Gastroesophageal sphincter (tissue), 4 donors: ENCODE measurements around the gene HDDC2. TPM values are rescaled to one million over a fixed set of nuclear protein-coding genes. Genes with fewer than 3 reads are reported as not detected.

Source experiments
- ATAC-seq: fragments of 150-250 bp; one replicate; pipeline ENCODE4 v1.9.1; 2016; ENCODE audit warnings: mild to moderate bottlenecking, moderate library complexity
- H3K27ac ChIP-seq, 4 donors: fragments of 200-600 bp; sonication (generic) in 3 of 4; 1 replicate in 3 of 4; 2 replicates in 1 of 4; pipeline ENCODE4 v1.5.1; 2016 to 2019
- H3K27me3 ChIP-seq: fragments of 200-600 bp; sonication (generic); one replicate; pipeline ENCODE4 v1.5.1; 2019
- H3K36me3 ChIP-seq, 2 donors: fragments of 200-600 bp; sonication (generic); one replicate each; pipeline ENCODE4 v1.5.1; 2019; ENCODE audit warnings: control low read depth in 1 of 2
- H3K4me1 ChIP-seq, 3 donors: fragments of 200-600 bp; sonication (generic); 1 replicate in 2 of 3; 2 replicates in 1 of 3; pipeline ENCODE4 v1.5.1; 2016 to 2019; ENCODE audit warnings: control low read depth in 2 of 3
- H3K4me3 ChIP-seq, 2 donors: fragments of 200-600 bp; sonication (generic); one replicate each; pipeline ENCODE4 v1.5.1; 2019; ENCODE audit warnings: mild to moderate bottlenecking in 1 of 2, moderate library complexity in 1 of 2
- H3K9me3 ChIP-seq, 3 donors: fragments of 200-600 bp; sonication (generic); one replicate each; pipeline ENCODE4 v1.5.1; 2017 to 2019; ENCODE audit warnings: control low read depth in 2 of 3
- EP300 ChIP-seq: sonication (generic); formaldehyde crosslinking; IDR thresholded peaks from one replicate; pipeline ENCODE4 v1.6.1; 2017; ENCODE audit warnings: antibody characterized with exemption, mild to moderate bottlenecking
- POLR2A ChIP-seq, 2 donors: fragments of 450-650 bp; IDR thresholded peaks; one replicate each; pipeline ENCODE4 v1.6.1; 2017; ENCODE audit warnings: antibody characterized with exemption in 2 of 2, mild to moderate bottlenecking in 2 of 2, moderate library complexity in 1 of 2
- POLR2AphosphoS5 ChIP-seq: sonication (generic); formaldehyde crosslinking; IDR thresholded peaks from one replicate; pipeline ENCODE4 v1.6.1; 2017; ENCODE audit warnings: antibody characterized with exemption
- WGBS, 2 donors: methylation state at CpG; one replicate each; pipeline ENCODE4 v1.1.5; 2018; ENCODE audit warnings: low coverage in 1 of 2; 5-methylcytosine and 5-hydroxymethylcytosine counted together
- total RNA-seq, 4 donors: library from RNA; depleted of rRNA; stranded (reverse); fragments of >200 nt; gene quantifications; one replicate each; pipeline ENCODE4 v1.1.0, GENCODE V29; 2016
- TF ChIP-seq, protein P1 (sequence below), 4 experiments: fragments of 200-600 bp in 2 of 4; fragments of 450-650 bp in 2 of 4; sonication (generic) in 1 of 4; IDR thresholded peaks; one replicate each; pipeline ENCODE4 v1.5.1; 2017 to 2019; ENCODE audit warnings: antibody characterized with exemption in 4 of 4, mild to moderate bottlenecking in 2 of 4, moderate library complexity in 2 of 4

HDDC2 gene
- total RNA-seq, 4 donors from 2014 or later, result 30.9 to 48.9 (median 47.9) TPM

DNA sequence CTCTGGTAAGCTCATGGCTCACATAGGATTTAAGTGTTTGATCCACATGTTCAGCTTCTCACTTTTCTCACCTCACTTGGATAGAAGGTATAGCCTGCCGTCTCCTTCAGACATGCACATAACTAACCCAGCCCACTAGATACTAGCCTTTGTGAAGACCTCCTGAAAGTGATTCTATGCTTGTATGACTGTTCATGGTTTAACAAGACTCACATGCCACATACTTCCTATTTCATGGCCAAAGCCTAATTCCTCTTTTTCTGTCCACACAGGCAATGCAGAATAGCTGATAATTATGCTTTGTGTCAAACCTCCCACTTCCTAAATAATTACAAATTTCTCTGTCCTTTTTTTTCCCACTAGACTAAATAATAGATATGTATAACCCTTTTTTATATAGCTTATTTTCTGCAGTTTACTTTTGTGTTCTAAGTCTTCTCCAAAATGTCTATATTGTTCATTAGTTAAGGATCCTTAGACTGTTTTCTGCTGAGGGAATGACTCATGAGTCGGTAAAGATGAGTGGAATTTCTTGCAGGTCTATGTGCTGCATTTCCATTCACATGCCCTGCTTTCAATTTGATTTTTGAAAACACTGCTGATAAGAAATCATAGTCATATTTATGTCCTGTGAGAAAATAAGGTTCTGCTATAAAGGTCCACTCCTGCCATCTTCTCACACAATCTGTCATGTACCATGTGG is 43.0 kb downstream of the HDDC2 start:
- ATAC-seq, result no peak
- Histone ChIP-seq H3K27ac (no peak overlapping the region), H3K36me3 (no peaks in the 10 kb centered on the region), H3K9me3 (no peaks in the 10 kb centered on the region), H3K4me1 (peaks cover 0 to 4% (median 0%) of the 10 kb centered on the region in 3 donors), H3K27me3 (no peaks in the 10 kb centered on the region), H3K4me3 (no peak overlapping the region)
- TF ChIP-seq POLR2A (IDR thresholded peaks at IDR 0.05) (no peak), POLR2AphosphoS5 (no peak), EP300 (no peak)
- TF ChIP-seq, protein P1, sequence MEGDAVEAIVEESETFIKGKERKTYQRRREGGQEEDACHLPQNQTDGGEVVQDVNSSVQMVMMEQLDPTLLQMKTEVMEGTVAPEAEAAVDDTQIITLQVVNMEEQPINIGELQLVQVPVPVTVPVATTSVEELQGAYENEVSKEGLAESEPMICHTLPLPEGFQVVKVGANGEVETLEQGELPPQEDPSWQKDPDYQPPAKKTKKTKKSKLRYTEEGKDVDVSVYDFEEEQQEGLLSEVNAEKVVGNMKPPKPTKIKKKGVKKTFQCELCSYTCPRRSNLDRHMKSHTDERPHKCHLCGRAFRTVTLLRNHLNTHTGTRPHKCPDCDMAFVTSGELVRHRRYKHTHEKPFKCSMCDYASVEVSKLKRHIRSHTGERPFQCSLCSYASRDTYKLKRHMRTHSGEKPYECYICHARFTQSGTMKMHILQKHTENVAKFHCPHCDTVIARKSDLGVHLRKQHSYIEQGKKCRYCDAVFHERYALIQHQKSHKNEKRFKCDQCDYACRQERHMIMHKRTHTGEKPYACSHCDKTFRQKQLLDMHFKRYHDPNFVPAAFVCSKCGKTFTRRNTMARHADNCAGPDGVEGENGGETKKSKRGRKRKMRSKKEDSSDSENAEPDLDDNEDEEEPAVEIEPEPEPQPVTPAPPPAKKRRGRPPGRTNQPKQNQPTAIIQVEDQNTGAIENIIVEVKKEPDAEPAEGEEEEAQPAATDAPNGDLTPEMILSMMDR (IDR thresholded peaks at IDR 0.05), result no peak
- 78 to 84% methylated on average over 2 of the region's 2 CpGs for WGBS, 2 donors

DNA sequence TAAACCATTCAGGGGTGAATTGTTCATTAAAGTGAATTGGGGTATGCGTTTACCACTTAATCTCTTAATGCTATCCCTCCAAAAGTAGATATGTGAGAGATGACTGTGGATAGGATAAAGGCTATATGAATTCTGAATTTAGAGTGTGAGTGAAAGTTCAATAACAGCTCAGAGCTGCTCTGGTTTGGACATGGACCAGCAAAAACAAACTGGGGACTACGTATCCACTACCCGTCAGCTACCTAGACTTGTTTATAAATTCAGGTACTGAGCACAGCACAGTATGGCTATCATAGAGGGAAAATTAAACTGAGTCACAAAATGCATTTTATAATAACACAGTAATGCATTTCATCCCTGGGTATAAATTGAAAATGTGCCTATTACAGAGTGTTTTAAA is 44.4 kb downstream of the HDDC2 start:
- Histone ChIP-seq H3K27me3 (no peaks in the 10 kb centered on the region), H3K4me3 (no peak overlapping the region), H3K36me3 (no peaks in the 10 kb centered on the region), H3K9me3 (no peaks in the 10 kb centered on the region), H3K27ac (no peak overlapping the region), H3K4me1 (peaks cover 0 to 4% (median 0%) of the 10 kb centered on the region in 3 donors)
- no peak for ATAC-seq
- WGBS, 2 donors, result 89 to 91% methylated on average over 3 of the region's 3 CpGs
- TF ChIP-seq EP300 (no peak), POLR2A (IDR thresholded peaks at IDR 0.05) (no peak), POLR2AphosphoS5 (no peak)
- TF ChIP-seq, protein P1 (IDR thresholded peaks at IDR 0.05), result no peak

DNA sequence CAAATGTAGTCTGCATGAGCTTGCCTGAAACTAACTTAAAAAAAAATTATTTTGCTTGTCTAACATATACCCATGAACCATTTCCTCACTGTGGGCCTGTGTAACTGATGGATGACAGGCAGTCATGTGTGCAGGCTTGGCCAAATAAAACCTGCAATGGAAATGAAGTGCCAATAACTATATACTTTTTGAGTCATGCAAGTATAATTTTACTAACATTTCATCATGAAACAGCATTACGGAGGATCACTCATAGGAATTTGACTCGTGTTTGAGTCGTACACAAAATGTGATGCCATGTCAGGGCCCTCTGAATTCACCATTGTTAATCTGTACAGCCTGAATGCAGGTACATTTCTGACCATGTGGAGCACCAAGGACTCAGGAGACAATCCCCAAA is 46.6 kb downstream of the HDDC2 start:
- no peak for ATAC-seq
- no peaks in the 10 kb centered on the region for H3K36me3 ChIP-seq

DNA sequence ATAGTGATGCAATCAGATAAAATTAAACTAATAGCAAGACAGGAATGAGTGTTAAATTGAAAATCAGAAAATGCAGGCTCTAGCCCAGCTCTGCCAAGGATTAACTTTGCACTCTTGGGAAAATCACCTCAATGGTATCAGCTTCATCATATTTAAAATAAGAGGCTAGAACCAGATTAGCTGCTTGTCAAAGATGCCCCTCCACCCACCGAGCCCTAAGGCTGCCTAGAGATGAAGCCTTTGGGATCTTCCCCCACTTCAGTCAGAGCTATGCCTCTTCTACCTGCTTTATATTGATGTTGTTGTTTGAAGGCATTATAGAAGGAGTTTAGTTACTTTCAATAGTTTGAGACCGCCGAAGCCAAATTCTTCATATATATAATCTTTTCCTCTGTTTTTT is 47.4 kb downstream of the HDDC2 start:
- Histone ChIP-seq H3K9me3 (no peaks in the 10 kb centered on the region), H3K36me3 (no peaks in the 10 kb centered on the region), H3K27ac (no peak overlapping the region), H3K4me3 (no peak overlapping the region), H3K27me3 (no peaks in the 10 kb centered on the region), H3K4me1 (peaks cover 0 to 10% (median 0%) of the 10 kb centered on the region in 3 donors)
- no peak for ATAC-seq
- TF ChIP-seq EP300 (no peak), POLR2AphosphoS5 (no peak), POLR2A (IDR thresholded peaks at IDR 0.05) (no peak)
- TF ChIP-seq, protein P1 (IDR thresholded peaks at IDR 0.05), result no peak
- WGBS, 2 donors, result 92 to 94% methylated on average over 2 to 3 of the region's 3 CpGs

More for the DNA sequence above, 46.6 kb downstream of the HDDC2 start:
- WGBS, 2 donors, result 57 to 74% methylated on average over 3 of the region's 3 CpGs
- Histone ChIP-seq H3K27me3 (no peaks in the 10 kb centered on the region), H3K9me3 (no peaks in the 10 kb centered on the region), H3K4me1 (peaks cover 0 to 10% (median 0%) of the 10 kb centered on the region in 3 donors), H3K27ac (no peak overlapping the region), H3K4me3 (no peak overlapping the region)
- TF ChIP-seq, protein P1 (IDR thresholded peaks at IDR 0.05), result no peak
- TF ChIP-seq POLR2A (IDR thresholded peaks at IDR 0.05) (no peak), EP300 (no peak), POLR2AphosphoS5 (no peak)

DNA sequence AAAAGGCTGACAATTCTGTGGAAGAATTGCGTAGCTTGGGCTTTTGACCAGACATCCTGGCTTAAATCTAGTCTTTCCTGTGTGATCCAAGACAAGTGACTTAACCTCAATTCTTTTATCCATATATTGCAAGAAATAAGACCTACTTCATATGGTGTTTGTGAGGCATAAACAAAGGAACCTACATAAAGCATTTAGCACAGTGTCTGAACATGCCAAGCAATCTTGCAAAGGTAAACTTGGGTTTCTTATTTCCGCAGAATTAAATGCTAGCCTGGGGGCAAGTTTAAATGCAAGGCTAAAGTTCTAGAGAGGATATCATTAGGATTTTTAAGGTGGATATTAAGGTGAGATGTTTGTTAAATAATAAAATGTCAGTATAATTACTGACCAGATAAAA is 47.9 kb downstream of the HDDC2 start:
- Histone ChIP-seq H3K9me3 (no peaks in the 10 kb centered on the region), H3K4me1 (peaks cover 0 to 10% (median 0%) of the 10 kb centered on the region in 3 donors), H3K4me3 (no peak overlapping the region), H3K27ac (no peak overlapping the region), H3K27me3 (no peaks in the 10 kb centered on the region), H3K36me3 (no peaks in the 10 kb centered on the region)
- ATAC-seq, result no peak
- WGBS, 2 donors, result 96 to 100% methylated on average over 2 of the region's 2 CpGs
- TF ChIP-seq EP300, result no peak
- TF ChIP-seq POLR2AphosphoS5, result no peak
- no peak for TF ChIP-seq POLR2A (IDR thresholded peaks at IDR 0.05)
- TF ChIP-seq, protein P1 (IDR thresholded peaks at IDR 0.05), result no peak
